Stimulated activated naive CD8-positive, alpha-beta T cell treated with anti-CD3 and anti-CD28 coated beads, Interleukin-15, Interleukin-2, amounts not matched to agents 100 U/mL and 50 U/mL, for 24 hours (primary cell): ENCODE data around the gene PTDSS2.

Experiments used
- ATAC-seq: fragments of 150-1000 bp; cut with Tn5 transposase; one replicate; pipeline ENCODE4 v1.10.0; 2021
- DNase-seq: peaks from one replicate; pipeline ENCODE4 v3.0.0; 2021

Gene PTDSS2

DNA sequence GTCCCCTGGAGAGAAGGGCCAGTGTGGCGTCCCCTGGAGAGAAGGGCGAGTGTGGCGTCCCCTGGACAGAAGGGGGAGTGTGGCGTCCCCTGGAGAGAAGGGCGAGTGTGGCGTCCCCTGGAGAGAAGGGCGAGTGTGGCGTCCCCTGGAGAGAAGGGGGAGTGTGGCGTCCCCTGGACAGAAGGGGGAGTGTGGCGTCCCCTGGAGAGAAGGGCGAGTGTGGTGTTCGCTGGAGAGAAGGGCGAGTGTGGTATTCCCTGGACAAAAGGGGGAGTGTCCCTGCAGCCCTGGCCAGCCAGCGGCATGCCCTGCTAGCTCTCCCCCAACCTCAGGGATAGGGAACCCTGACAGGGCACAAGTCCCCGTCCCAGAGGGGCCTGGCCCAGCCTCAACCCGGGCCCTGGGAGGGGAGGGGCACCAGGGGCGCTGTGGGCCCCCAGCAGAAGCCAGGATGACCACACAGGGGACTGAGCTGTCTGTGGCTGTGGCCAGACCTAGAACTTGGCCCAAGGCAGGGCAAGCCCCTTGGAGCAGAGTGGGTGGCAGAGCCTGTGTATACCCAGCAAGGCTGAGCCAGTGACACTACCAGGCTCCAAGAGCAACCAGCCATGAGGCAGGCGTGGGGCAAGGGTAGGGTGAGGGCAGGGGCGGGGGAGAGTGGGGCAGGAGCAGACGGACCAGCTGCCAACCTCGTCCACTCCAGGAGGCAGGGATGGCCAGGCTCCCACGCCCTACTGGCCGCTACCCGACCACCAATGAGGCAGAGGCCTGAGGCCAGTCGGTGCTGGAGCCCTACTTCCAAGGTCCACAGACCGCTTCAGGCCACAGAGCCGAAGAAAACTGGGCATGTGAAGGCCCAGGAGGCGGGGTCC lies 81.1 kb downstream of the PTDSS2 start:
- no peak for DNase-seq
- ATAC-seq: no peak

DNA sequence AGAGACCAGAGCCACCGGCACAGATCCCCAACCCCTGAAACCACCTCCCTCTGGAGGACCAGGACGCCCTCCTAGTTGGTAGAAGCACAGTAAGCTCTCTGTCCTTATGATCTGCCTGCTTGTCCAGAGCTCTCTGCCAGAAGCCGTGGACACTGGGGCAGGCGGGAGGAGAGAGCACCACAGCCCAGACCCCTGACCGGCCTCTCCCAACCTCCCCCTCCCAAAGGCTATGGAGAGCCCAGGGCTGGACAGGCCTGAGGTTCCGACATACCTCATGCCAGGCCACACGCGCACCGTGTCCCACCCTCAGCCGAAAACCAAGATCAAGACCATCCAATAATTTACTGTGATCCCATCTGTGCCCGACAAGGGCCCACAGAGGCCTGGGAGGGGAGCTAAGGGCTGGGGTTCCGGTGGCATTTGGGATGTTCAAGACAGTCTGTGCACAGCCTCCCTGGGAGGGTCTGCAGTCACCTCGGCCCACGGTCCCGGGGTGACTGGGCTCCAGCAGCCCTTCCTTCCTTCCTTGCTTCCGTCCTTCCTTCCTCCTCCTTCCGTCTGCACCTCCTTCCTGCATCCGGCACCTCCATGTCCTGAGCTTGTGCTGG lies 81.9 kb downstream of the PTDSS2 start:
- ATAC-seq: no peak
- DNase-seq: no peak

DNA sequence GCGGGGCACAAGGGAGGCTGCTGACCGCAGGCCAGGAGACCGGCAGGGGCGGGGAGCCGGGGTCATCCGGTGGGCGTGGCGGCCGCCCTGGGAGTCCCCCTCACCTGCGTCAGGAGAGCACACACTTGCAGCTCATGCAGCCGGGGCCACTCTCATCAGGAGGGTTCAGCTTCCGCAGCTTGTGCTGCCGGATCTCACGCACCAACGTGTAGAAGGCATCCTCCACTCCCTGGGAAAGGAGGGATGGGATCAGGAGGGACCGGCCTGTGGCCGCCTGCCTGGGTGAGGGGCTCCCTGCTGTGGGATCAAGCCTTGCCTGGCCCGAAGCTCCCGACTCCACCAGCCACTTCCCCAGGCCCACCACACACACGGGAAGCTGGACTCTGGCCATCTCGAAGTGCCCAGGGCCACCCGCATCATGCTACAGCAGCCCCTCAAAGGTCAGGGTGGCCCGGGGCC lies 82.5 kb downstream of the PTDSS2 start:
- DNase-seq (no peak), ATAC-seq (no peak)

DNA sequence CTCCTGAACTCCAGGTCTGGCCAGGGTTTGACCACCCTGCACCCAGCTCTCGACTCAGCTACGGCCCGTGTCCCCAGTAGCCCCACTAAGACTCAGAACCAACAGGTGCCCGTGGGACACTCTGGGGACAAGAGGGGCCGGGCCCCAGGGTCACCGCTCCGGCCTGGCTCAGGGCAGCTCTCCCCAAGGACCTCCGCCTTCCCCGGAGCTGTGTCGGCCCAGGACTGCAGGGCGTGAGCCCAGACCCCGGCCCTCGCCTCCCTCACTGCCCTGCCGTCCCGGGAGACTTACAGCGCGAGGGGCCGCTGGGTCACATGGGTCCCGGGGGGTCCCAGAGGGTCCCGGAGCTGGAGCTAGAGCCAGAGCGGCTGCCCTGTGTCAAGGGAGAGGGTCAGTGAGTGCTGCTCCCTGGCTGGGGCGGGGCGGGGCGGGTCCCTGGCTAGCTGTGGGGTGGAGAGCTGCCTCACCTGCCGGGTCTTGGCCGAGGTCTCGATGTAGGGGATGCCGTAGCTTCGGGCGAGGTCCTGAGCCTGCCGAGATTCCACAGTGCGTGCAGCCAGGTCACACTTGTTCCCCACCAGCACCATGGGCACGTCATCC lies 83.0 kb downstream of the PTDSS2 start:
- DNase-seq (no peak), ATAC-seq (no peak)

DNA sequence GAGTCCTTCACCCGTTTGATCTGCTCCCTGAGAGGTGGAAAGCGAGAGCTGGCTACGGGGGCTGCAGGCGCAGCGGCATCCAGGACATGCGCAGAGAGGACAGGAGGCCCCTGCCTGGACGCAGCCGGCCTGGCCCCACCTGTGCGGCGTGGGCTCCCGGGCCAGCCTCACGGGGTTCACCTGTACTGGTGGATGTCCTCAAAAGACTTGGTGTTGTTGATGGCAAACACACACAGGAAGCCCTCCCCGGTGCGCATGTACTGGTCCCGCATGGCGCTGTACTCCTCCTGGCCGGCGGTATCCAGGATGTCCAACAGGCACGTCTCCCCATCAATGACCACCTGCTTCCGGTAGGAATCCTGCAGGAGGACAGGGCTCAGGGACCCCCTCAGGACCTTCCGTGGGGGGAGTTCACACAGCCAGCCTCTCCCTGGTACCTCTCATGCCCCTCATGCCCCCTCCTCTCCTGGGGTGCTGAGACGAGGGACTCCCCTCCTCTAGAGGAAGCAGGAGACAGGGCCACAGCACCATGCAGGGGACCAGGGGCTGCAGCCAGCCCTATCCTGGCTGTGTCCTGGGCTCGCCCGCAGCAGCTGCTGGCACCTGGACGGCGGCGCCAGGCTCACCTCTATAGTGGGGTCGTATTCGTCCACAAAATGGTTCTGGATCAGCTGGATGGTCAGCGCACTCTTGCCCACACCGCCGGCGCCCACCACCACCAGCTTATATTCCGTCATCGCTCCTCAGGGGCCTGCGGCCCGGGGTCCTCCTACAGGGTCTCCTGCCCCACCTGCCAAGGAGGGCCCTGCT lies 83.7 kb downstream of the PTDSS2 start:
- DNase-seq: no peak
- ATAC-seq: no peak

DNA sequence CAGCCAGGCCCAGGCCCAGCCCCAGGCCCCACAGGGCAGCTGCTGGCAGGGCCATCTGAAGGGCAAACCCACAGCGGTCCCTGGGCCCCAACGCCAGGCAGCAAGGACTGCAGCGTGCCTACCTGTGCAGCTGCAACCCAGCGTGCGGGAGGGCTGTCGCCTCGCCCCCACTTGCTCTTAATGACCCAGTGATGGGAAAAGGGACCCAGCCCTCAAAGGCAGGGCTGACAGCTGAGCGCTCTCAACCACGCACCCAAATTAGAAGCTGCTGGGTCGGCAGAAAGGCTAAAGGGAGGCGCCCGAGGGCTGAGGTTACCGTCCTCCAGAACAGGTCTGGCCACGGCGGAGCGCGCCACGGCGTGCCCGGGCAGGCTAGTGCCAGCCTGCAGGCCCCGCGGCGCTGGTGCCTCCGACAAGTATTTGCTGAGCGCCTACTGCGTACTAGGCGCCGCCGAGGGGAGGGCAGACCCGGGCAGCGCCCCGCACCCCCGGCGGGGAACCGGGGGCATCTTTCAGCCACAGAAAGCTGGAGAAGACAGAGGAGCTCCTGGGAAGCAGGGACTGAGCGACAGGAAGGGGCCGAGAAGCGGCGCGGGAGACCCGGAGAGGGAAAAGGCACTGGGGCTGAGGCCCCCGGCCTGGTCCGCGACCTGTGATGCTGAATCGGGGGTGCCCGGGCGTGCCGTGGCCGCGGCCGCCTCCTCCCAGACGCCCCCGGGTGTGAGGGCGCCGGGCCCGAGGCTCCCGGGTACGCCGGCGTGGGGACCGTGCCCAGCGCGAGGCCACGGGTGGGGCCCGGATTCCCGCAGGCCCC lies 84.5 kb downstream of the PTDSS2 start:
- DNase-seq (peak; percentile 48), ATAC-seq (no peak)

DNA sequence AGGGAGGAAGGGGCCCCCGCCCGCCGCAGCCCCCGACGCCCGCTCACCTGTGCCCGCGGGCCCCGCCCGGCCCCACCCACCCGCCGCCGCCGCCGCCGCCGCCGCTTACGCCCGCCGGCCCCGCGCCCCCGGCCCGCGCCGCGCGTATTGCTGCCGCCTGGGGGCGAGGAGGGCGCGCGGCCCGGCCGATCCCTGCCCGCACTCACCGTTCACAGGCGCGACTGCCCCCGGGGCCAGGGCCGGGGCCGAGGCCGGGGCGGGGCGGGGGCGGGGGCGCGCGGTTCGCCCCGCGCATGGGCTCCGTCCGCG lies 85.1 kb downstream of the PTDSS2 start:
- ATAC-seq: peak; percentile 3
- DNase-seq: no peak

DNA sequence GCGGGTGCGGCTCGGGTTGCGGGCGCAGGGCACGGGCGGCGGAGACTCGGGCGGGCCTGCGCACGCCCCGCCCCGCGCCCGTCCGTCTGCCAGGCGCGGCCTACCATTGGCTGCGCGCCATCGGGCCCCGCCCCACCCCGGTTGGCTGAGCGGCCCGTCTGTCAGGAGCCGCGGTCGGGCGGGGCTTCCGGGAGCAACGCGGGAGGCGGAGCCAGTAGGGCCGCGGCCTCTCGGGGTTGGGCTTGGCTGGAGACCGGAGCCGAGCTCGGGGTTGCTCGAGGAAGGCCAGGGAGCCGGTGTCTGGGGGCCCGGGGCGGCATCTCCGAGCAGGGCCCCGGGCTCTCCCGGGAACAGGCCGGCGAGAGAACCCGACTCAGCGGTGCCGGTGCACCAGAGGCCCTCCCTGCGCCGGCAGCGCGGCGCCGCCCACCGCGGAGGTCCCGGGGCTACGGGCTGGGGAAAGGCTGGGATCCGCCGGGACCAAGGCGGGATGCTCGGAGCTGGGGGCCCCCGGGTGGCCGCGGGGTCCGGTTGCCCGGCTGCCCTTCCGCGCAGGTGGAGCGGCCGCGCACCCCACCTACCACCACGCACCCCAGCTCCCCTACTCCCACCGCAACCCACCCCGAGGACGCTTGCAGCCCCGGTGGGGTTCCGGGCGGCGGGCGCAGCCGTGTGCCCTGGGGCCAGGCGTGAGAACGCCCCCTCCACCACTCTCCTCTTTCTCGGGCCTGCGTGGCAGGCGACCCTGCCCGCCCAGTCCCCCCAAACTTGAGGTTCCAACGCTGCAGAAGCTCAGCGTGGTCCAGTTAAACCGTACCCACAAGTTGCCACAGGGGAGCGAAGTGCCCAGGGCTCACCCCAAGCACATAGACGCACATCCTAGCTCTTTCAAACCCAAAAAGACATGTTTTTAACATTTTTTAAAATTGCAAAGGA lies 85.7 kb downstream of the PTDSS2 start, which contains the start of gene HRAS:
HRAS (minus strand) TSS at position 58 of the 936 bp plus-strand sequence.
- DNase-seq (peak; percentile 98), ATAC-seq (peak; percentile 90)

DNA sequence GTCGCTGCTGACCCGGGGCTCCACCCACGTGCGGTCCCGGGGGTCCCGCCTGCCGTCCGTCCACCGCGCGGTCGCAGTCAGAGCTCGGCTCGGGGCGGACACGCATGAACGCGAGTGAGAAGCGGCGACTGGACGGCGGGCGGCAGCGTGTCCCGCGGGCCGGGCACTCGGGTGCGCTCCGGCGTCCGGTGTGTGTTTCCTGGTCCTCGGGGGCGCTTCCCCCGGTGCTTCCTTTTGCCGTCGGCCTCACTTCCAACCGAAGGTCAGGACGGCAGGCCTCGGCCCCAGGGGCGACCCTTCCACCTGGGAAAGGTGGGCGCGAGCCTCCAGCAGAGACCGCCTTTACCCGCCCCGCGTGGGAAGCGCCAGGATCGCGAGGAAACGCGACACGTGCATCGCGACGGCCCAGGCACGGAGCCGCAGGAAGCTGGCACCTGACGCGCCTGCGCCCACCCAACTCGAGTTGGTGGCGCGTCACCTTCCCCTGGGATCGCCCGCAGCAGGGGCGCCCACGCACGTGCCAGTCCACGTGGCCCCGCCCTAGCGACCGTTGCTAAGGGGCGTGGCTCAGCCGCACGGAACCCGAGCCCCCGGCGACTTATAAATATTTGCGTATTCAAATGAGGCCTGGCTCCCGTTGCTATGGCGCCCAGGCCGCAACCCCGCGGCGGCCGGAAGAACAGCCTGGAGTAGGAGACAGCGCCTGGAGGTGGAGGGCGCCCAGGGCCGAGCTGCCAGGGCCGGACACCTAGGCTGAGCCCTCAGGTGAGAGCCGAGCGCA lies 87.0 kb downstream of the PTDSS2 start, which contains the start of gene LRRC56:
LRRC56 (plus strand) TSS at position 687 of the 781 bp plus-strand sequence. CDS start 3,158 bp downstream, outside the sequence.
- peak; percentile 45 for ATAC-seq
- DNase-seq: peak; percentile 94

DNA sequence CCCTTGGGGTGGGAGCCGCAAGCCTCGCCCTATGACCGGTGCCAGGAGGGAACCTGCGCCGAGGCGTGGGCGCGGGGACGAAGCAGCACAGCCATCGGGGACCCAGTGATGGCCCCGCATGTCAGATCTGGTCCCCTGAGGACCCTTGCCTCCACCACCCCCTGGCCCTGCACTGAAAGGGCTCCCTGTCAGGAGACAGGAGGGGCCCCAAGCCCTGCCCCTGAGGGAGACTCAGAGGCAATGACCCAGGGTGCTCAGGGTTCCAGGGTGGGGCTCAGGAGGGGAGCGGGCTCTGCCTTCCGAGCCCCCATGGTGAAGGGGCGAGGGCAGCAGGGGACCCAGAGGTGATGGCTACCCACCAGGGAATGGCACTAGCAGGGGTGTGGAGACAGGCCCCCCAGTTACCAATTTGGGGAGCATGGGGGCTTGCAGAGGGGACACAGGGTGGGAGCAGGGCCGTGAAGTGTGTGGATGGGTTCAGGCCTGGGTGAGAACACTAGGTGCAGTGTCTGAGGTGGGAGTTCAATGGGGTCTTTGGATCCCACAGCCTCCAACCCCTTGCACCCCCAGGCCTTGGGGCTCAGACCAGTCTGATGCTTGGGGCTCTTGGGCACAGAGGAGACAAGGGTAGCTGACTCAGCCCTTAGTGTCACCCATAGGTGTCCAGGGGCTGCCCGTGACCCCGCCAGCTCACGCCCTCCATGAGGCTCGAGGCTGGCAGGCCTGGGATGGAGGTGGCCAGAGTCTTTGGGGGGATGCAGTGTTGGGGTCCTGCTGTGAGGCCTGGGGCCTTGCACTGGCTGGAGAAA lies 87.7 kb downstream of the PTDSS2 start:
- no peak for ATAC-seq
- DNase-seq: no peak

DNA sequence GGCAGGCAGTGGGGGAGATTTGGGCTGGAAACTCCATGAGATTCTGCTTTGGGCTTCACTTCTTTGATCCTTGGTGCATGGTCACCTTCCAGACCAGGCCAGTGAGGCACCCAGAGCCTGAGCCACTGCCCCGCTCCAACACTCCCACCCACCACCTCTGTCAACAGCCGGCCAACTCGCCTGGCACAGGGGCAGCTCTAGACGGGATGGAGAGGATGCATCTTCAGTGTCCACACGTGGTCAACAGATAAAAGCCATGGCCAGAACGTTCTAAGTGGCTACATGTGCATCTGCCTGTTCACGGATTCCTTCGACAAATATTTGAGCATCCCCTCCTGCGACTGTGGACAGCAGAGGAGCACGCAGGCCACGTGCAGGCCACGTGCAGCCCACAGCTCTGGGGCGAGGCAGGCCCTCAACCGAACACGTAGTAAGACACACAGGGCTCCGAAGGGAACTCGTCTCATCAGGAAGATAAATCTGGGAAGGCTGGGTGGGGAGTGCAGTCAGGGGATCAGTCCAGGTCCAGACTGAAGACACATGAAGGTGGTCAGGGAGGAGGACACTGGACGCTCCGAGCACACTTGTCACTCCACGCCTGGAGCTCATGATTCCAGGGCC lies 88.5 kb downstream of the PTDSS2 start:
- DNase-seq (no peak), ATAC-seq (no peak)

DNA sequence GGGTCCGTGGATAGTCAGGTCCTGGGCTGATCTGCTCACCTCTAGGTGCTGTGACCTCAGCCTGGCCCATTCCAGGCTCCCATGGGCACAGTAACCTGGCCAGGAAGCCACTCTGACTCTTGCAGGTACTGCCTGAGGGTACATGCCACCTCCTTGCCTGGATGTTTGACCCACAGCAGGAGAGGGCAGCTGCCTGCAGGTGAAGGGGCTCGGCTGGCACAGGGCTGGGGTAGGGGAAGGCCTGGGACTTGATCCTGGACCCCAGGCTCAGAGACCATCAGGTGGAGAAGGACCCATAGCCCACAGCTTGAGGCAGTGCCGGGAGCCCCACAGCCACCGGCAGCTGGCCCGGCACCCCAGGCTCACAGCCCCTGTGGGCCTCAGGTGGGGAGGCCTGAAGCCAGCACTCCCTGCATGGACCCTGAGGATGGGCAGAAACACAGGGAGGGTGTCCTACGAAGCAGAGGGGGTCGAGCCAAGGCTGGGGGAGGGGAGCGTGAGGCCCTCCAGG lies 89.9 kb downstream of the PTDSS2 start:
- no peak for ATAC-seq

More for the DNA sequence above, 89.9 kb downstream of the PTDSS2 start:
- DNase-seq: no peak
